ENCODE data around the gene NELFCD.
"Not testable (repeated sequence)": the region's sequence is repeated elsewhere in the genome, so short reads cannot be mapped to it uniquely, and the experiment has no call there.

NELFCD gene

GRCh38 chr20:58973866-58974265 is 7.2 kb upstream of the NELFCD start:
- DNase-seq = no peak

- DNase-seq = no peak
Observed at GRCh38 chr20:58975353-58975752, 5.7 kb upstream of the NELFCD start.

GRCh38 chr20:58976061-58976730 is 4.9 kb upstream of the NELFCD start:
- no peak for DNase-seq

GRCh38 chr20:58978351-58979190 is 2.5 kb upstream of the NELFCD start:
- DNase-seq = no peak

- no peak for DNase-seq
Observed at GRCh38 chr20:58981628-58982364, 740 bp downstream of the NELFCD start.

GRCh38 chr20:58982406-58983114 is 1.5 kb downstream of the NELFCD start:
- DNase-seq = no peak

GRCh38 chr20:58983115-58983468 is 2.0 kb downstream of the NELFCD start:
- DNase-seq = not testable (repeated sequence)

GRCh38 chr20:58984691-58985090 is 3.6 kb downstream of the NELFCD start:
- DNase-seq = no peak

GRCh38 chr20:58985656-58986055 is 4.6 kb downstream of the NELFCD start:
- DNase-seq = no peak

- DNase-seq = no peak
Observed at GRCh38 chr20:58986286-58986967, 5.4 kb downstream of the NELFCD start.

- DNase-seq = no peak
Observed at GRCh38 chr20:58986968-58987517, 6.0 kb downstream of the NELFCD start.

GRCh38 chr20:58987790-58988564 is 6.9 kb downstream of the NELFCD start:
- no peak for DNase-seq

GRCh38 chr20:58988565-58988882 is 7.5 kb downstream of the NELFCD start:
- no peak for DNase-seq

GRCh38 chr20:58989196-58989595 is 8.1 kb downstream of the NELFCD start:
- no peak for DNase-seq

GRCh38 chr20:58990651-58991445 is 9.8 kb downstream of the NELFCD start:
- no peak for DNase-seq

GRCh38 chr20:58991715-58992114 is 10.7 kb downstream of the NELFCD start:
- no peak for DNase-seq

- no peak for DNase-seq
Observed at GRCh38 chr20:58992911-58993310, 11.9 kb downstream of the NELFCD start.

- DNase-seq = no peak
Observed at GRCh38 chr20:58993332-58994248, 12.5 kb downstream of the NELFCD start.

- DNase-seq = no peak
Observed at GRCh38 chr20:58994390-58995159, 13.5 kb downstream of the NELFCD start.

Data from GF-D8 (cell line).